ENCODE results near the gene AMH.
"Not testable (repeated sequence)": the region's sequence is repeated elsewhere in the genome, so short reads cannot be mapped to it uniquely, and the experiment has no call there.

Gene AMH

DNA sequence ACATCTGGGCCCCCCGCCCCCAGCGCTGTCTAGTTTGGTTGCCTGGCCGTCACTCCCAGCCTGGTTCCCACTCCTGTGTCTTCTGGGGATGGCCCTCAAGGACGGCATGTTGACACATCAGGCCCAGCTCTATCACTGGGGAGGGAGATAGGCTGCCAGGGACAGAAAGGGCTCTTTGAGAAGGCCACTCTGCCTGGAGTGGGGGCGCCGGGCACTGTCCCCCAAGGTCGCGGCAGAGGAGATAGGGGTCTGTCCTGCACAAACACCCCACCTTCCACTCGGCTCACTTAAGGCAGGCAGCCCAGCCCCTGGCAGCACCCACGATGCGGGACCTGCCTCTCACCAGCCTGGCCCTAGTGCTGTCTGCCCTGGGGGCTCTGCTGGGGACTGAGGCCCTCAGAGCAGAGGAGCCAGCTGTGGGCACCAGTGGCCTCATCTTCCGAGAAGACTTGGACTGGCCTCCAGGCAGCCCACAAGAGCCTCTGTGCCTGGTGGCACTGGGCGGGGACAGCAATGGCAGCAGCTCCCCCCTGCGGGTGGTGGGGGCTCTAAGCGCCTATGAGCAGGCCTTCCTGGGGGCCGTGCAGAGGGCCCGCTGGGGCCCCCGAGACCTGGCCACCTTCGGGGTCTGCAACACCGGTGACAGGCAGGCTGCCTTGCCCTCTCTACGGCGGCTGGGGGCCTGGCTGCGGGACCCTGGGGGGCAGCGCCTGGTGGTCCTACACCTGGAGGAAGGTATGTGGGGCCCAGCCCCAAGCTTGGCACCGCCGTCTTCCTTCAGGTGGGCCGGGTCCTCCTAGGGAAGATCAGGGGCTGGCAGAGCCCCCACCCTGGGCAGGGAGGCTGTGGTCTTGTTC lies at the start of gene AMH:
Gene AMH, plus strand, starts transcription at position 314 of the 857 bp plus-strand sequence. Its CDS starts 10 bp downstream, at position 324.
- DNase-seq = peak; percentile 14

DNA sequence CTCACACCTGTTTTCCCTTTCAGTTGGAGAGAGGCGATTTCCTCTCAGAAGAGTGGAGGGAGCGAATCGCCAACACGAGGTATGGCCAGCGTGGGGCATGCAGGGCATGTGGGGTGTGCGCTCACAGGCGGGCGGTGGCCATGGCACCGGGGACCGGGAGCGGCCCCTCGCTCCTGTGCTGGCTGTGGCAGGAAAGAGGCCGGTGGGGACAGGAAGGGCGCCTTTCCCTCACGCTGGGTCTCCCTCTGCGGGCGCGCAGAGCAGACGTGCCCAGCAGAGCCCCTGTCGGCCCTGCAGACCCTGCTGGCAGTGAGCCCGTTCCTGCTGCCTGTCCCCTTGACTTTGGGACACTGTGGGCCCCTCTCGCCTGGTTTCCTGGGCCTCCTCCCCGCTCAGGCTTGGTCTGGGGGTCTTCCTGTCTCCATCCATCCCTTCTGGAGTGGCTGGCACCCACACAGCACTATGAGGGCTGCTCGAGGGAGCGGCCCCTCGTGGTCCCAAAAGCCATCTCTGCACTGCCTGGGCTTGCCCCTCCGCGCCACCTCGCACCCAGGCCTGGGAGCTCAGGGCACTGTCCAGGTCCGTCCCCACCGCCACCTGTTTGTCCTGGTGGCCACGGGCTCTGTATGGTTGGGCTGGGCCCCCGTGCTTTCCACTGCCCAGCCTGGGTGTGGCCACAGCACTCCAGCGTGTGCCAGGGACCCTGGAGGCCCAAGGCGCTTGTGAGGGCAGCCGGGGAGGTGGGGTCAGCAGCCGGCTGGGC lies 49.1 kb upstream of the AMH start:
- DNase-seq = no peak

DNA sequence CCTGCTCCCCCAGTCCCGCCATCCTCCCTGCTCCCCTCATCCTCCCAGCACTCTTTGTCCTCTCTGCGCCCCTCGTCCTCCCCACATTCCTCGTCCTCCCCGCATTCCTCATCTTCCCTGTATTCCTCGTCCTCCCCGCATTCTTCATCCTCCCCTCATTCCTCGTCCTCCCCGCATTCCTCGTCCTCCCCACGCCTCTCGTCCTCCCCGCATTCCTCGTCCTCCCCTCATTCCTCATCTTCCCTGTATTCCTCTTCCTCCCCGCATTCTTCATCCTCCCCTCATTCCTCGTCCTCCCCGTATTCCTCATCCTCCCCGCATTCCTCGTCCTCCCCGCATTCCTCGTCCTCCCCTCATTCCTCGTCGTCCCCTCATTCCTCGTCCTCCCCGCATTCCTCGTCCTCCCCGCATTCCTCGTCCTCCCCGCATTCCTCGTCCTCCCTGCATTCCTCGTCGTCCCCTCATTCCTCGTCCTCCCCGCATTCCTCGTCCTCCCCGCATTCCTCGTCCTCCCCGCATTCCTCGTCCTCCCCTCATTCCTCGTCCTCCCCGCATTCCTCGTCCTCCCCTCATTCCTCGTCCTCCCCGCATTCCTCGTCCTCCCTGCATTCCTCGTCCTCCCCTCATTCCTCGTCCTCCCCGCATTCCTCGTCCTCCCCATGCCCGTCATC lies 48.4 kb upstream of the AMH start:
- DNase-seq = not testable (repeated sequence)

DNA sequence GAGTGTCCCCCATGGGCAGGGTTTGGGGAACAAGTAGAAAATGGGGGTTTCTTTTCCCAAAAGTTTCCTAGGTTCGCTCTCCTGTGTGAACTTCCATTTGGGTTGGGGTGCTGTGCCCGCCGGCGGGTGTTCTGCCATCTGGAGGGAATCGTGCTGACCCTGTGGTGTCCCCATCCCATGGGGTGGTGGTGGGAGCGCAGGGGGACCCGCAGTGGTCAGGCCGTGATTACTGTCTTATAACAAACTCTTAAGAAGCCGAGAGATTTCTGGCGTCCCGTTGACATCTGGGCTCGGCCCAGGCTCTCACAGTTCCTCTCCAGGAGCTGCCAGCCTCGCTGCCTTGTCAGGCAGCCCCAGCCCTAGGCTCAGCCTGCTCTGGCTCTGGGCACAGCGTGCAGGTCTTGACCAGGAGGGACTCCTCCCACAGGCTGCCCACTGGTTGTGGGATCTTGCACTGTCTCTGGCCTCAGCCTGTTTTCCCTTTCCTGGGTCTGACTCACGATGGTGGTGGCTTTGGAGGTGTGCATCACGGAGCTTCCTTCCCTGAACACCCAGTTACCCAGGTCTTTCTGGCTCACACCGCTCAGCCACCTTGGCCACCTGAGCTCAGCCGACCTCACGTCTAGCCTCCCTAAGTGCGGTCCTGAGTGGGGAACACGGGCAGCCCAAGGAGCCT lies 47.5 kb upstream of the AMH start:
- DNase-seq = no peak

DNA sequence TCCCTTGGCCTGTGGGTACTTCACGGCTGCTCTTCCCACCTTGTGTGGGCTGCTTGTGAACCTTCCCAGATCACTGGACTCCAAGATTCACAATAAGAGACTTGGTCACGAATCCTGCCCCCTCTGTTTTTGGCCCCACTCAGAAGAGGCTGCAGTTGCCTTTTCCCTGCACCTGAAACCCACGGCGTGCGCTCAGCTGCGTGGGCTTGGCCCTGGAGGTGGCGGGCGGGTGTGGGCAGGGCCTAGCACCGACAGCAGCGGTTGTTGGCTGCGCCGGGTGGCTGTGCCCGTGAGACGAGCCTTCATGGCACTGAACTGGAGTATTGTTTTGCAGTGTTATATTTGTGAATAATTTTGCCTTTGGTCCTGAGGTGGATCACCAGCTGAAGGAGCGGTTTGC lies 46.8 kb upstream of the AMH start:
- no peak for DNase-seq

DNA sequence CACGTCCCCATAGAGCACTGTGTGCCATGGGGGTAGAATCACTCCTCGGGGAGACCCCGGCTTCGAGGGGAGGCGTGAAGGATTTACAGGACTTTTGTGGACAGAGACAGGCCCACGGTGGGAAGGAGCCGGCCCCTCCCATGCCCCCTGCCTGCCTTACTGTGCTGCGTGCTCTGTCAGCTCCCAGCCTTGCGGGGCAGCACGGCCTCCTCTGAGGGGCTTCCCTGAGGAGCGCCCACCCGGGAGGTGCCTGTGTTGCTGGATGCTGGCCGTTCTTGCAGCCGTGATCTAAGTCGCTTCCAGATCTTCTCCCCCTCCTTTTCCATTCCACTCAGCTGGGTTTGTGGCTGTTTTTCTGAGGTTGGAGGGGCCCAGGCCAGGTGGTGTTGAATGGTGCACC lies 42.1 kb upstream of the AMH start:
- no peak for DNase-seq

DNA sequence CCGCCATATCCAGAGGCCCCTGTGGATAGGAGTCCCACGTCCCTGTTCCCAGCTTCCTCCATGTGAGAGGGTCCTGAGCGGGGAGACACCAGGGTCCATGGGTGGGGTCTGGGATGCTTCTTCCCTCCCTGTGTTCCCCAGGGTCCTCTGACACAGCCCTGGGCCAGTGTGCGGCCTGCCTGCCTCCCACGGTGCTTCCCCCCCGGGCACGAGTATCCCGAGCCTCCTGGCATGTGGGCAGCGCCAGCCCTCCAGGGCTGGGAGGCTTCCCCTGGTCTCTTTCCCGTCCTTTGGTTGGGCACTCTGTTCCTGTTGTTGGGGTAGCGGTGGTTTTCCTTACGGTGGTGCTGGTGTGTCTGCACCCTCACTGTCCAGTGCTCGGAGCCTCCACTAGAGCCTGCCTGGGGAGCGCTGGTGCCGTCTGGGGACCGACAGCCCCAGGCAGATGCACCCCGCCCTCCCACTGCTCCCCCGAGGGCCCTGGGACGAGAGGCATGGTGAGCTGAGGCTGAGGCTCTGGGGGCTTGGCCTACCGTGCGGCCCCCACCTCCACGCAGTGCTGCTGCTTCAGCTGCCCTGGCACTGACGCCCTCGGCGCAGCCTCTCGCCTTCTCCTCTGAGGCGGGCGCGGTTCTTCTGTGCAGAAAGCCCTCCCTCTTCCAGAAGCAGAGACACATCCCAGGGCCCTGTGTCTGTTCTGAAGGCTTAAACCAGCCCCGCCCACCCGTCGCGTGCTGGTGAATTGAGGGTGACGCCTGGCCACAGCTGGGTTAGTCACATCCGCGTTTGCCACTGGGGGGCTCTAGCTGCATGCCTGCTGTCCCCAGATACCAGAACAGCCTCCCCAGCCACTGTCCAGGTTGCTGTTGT lies 40.9 kb upstream of the AMH start:
- no peak for DNase-seq

DNA sequence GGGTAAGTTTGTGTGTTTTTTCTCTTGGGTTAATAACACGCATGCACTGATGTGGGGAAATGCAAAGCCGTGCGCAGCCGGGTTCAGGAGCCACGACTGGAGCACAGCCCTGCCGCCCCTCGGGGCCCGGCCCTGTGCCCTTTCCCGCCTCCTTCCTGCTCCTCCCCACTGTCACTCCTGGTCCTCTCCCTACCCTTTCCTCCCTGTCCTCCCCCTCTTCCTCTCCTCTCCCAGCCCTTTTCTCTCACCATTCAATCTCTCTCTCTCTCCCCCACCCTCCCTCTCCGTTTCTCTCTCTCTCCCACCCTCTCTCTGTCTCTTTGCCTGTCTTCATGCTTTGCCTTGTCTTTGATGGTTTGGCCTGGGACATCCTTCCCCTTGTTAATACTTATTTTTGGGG lies 40.1 kb upstream of the AMH start:
- no peak for DNase-seq

DNA sequence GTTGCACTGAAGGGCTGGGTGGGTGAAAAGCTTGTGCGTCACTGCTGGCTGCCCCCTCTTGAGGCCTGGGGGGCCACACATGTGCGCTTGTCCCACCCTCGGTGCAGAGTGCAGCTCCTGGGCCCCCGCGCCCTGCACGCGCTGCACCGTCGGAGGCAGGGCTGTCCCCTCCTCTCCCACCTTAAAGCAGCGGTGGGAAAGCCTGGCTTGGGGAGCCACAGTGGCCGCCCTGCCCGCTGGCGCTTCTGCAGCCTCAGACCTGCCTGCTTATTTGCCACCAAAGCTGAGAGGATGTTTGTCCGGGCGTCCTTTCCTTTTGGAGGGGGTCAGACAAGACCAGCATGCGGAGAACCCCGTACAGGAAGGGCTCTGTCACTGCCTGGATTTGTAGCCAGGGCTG lies 39.7 kb upstream of the AMH start:
- no peak for DNase-seq

DNA sequence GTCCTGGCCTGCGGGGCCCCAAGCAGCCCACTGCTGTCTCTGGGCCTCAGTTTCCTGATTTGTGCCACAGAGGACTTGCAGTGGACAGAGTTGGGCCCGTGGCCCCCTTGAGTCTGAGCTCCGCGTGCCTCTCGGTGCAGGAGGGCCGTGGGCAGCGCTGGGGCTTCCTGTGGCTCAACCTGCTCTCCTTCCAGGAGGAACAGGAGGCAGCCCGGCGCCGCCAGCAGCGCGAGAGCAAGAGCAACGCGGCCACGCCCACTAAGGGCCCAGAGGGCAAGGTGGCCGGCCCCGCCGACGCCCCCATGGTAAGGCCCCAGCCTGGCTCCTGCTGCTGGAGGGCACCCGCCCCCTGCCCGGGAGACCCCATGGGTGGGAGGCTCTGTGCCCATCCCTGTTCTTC lies 38.9 kb upstream of the AMH start:
- no peak for DNase-seq

DNA sequence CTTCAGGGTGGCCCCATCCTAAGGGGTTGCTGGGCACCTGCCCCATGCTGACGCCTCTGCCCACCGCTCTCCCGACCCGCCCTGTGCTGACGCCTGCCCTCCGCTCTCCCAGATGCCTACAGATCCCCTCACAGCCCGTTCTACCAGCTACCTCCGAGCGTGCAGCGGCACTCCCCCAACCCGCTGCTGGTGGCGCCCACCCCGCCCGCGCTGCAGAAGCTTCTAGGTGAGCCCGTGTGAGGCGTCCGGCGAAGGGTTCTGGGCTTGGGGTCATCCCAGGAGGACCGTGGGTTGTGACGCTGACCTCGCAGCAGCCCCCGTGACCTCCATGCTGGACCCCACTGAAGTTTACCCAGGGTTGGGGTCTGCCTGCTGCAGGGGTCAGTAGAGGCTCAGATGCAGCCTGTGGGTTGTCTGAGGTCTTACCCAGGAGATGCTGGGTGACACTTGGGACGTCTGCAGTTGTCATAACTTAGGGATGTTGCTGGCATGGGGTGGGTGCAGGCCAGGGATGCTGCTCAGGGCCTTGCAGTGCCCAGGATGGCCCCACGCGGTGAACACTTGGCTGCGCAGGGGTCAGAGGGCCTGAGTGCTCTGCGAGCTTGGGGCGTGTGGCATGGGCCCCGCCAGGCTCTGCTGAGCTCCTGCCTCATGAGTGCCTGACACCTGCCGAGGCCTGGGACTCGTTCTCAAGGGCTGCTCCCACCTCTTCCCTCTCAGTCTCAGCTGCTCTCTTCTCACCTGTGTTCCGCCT lies 38.0 kb upstream of the AMH start:
- no peak for DNase-seq

DNA sequence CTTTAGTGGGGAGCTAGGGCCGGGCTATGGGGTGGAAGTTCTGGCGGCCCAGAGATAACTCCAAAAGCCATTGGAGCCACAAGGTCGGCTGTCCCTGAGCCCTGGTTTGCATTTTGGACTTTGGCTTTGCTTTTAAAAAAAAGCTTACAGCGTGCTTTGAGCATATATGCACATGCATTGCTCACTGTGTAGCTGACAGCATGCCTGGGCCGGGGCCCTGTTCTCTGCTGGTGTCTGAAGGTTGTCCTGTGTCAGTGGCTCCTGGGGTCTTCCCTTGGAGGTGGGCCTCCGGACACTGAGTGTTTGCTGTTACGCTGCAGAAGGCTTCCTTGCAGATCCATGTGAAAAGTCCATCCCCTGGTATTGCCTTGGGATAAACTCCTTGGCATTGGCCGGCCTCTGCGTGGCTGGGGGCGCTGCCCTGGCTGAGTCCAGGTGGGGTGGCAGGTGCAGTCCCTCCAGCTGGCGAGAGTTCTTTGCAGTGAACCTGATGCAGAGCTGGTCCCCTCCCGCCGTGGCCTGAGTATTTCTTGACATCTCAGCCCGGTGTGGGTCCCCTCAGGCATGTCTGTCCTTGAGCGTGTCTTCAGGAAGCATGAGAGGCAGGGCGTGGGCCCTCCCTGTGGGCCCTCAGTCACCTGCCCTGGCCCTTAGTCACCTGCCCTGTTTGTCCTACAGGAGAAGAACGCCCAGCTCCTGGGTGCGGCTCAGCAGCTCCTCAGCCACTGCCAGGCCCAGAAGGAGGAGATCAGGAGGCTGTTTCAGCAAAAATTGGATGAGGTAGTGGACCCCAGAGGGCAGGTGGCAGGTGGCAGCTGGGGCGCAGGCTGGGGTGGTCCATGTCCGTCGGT lies 36.0 kb upstream of the AMH start:
- DNase-seq = no peak

DNA sequence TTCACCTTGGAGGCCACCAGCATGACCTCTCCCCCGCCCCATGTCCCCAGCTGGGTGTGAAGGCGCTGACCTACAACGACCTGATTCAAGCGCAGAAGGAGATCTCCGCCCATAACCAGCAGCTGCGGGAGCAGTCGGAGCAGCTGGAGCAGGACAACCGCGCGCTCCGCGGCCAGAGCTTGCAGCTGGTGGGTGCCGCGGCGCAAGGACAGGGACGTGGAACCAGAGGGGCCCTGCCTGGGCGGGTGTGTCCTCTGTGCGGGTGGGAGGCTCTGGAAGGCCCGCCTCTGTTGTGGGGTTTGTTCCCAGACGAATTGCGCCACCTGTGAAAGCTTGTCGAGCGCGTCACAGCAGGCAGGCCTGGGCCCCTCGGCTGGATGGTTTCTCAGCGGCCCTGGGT lies 35.3 kb upstream of the AMH start:
- no peak for DNase-seq

DNA sequence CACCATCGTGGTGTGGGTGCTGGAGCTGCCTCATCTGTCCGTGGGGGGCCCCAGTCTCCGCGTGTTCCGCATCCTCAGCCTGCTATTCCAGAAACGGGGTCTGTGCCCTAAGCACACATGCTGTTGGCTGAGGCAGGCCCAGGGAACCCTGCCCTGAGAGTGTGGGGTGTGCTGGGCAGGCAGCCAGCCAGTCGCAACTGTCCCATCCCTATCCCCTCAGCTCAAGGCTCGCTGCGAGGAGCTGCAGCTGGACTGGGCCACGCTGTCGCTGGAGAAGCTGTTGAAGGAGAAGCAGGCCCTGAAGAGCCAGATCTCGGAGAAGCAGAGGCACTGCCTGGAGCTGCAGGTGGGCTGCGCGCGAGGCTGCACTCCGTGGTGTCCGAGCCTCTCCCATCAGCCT lies 34.9 kb upstream of the AMH start:
- DNase-seq = no peak

DNA sequence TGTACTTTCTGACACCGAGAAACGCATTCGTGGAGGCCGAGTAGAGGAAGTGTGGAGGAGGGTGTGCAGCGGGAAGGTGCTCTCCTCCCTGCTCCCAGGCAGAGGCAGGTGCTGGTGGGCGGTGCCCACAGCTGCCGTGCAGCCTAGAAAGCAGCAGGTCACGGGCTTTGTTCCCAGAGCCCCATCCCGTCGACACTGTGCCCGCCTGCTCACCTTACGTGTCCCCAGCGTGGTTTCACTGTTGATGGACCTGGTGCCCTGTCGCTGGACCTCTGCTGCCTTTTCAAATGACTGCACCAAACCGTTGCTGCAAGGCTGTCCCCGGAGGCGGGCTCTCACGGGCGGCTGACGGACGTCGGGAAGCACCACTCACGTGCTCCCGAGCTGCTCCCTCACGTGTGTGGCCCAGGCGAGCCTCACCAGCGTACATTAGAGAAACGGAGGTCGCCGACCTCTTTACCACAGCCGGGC lies 33.8 kb upstream of the AMH start:
- DNase-seq = peak; percentile 27

DNA sequence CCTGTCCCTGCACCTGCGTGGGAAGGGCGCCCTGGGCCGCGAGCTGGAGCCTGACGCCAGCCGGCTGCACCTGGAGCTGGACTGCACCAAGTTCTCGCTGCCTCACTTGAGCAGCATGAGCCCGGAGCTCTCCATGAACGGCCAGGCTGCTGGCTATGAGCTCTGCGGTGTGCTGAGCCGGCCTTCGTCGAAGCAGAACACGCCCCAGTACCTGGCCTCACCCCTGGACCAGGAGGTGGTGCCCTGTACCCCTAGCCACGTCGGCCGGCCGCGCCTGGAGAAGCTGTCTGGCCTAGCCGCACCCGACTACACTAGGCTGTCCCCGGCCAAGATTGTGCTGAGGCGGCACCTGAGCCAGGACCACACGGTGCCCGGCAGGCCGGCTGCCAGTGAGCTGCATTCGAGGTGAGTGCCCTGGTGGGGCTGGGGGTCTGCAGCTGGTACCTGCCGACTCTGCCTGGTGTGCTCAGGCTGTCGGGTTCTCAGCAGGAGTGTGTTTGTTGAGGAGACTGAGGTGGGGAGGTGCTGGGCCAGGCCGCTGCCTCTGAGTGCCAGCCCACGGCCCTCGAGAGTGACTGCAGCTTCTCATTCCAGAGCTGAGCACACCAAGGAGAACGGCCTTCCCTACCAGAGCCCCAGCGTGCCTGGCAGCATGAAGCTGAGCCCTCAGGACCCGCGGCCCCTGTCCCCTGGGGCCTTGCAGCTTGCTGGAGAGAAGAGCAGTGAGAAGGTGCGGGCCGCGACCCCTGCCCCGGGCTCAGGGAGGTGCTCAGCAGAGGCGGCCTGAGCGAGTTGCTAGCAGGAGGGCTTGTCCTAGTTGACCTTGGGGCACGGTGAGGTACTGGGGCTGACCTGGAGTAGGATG lies 32.5 kb upstream of the AMH start:
- no peak for DNase-seq

DNA sequence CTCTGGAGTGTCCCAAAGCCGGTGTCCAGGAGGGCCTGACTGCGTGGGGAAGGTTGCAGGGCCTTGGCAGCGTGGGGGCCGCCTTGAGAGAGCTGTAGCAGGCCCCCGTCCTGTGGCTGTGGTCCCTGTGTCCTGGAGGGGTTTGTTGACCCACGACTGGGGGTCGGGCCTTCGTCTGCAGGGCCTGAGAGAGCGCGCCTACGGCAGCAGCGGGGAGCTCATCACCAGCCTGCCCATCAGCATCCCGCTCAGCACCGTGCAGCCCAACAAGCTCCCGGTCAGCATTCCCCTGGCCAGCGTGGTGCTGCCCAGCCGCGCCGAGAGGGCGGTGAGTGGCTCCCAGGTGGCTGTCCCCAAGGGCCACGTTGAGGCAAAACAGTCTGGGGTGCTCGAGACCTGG lies 31.5 kb upstream of the AMH start:
- no peak for DNase-seq

DNA sequence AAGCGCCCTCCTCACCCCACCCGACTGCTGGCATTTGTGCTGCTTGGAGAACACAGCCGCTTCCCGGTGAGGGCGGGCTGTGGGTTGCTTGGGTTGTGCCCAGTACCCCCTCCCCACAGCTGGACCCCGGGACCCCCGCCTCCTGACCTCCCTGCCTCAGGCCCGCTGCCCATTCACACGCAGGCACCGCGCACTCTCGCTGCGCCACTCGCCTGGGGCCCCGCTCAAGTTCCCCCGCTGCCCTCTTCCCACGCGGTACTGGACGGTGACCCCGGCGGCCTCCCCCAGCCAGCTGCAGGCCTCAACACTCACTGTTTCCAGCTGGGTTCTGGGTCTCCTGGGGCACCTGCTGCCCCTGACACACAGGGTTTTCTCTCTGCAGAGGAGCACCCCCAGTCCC lies 29.4 kb upstream of the AMH start:
- DNase-seq = no peak

DNA sequence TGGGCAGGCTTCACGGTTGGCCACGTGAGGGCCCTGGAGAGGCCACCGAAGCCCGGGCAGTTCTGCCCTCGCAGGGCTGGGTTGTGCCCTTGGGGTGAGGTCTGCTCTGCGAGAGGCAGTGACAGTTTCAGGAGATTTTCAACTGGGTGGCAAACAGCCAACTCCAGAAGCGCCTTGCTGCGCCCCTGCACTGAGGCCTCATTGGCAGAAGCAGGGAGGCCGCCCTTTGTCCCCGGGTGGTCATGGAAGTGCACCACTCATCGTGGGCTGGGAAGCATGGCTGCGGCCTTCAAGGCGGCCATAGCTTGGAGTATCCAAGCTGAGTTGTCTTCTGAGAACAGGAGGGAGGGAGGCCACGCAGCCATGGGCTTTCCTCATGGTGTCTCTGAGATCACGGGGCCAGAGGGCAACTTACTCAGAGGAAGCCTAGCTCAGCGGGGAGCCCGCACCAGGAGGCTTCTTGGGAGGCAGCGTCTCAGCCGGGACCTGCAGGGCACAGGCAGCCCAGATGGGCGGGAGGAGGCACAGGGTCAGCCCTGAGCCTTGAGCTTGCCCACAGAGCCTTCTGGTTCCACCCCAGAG lies 27.8 kb upstream of the AMH start:
- DNase-seq = no peak

Data from NCI-H1105 treated with DMSO at 0.1 percent for 48 hours (cell line).